H1 (cell line): Measurements from ENCODE around the gene AKIRIN2. TPM values are rescaled to one million over a fixed set of nuclear protein-coding genes. Genes with fewer than 3 reads are reported as not detected.

Experiments
- CTCF ChIA-PET: fragments of 300-600 bp; sonication (Branson Sonifier 250); formaldehyde crosslinking; loops from one replicate; lab custom pipeline; 2021; ENCODE audit not compliant: partially characterized antibody; lab: Charles Lee
- POLR2A ChIA-PET: fragments of 300-600 bp; sonication (Branson Sonifier 250); formaldehyde crosslinking; loops from one replicate; lab custom pipeline; 2021; ENCODE audit warnings: inconsistent platforms; ENCODE audit not compliant: partially characterized antibody; lab: Charles Lee
- DNase-seq, 2 experiments: peaks; one replicate each; pipeline versions ENCODE4 v3.0.0 to v3.0.0-alpha.2; 2010 to 2022; ENCODE audit warnings: low spot score in 2 of 2, low read depth in 1 of 2, mixed read lengths in 1 of 2
- FAIRE-seq: peaks from 2 replicates; lab custom pipeline; 2011; peaks lifted over from hg19 to GRCh38; lab: Jason Lieb, UNC
- H2AFZ ChIP-seq: 2 replicates; pipeline ENCODE4 v1.8.1; 2012; ENCODE audit warnings: low read length, inconsistent platforms
- H2AK5ac ChIP-seq: 2 replicates; pipeline ENCODE4 v1.6.1; 2013; ENCODE audit warnings: low read depth, low read length
- H2BK120ac ChIP-seq: replicated peaks from 2 replicates; pipeline ENCODE3; 2013; ENCODE audit warnings: low read depth, low read length, inconsistent platforms
- H2BK12ac ChIP-seq: 2 replicates; pipeline ENCODE4 v1.6.1; 2013; ENCODE audit warnings: low read depth, low read length
- H2BK15ac ChIP-seq: 2 replicates; pipeline ENCODE4 v1.6.1; 2013; ENCODE audit warnings: low read length
- H2BK20ac ChIP-seq: 2 replicates; pipeline ENCODE4 v1.6.1; 2013; ENCODE audit warnings: low read length
- H2BK5ac ChIP-seq: 2 replicates; pipeline ENCODE4 v1.6.1; 2013; ENCODE audit warnings: low read depth, low read length
- H3K14ac ChIP-seq: 2 replicates; pipeline ENCODE4 v1.6.1; 2013; ENCODE audit warnings: inconsistent platforms; ENCODE audit not compliant: insufficient read length
- H3K18ac ChIP-seq: 2 replicates; pipeline ENCODE4 v1.6.1; 2013; ENCODE audit warnings: low read length; ENCODE audit errors: extremely low read depth
- H3K23ac ChIP-seq: 2 replicates; pipeline ENCODE4 v1.6.1; 2013; ENCODE audit warnings: inconsistent platforms; ENCODE audit not compliant: insufficient read length
- H3K23me2 ChIP-seq: 2 replicates; pipeline ENCODE4 v1.6.1; 2013; ENCODE audit warnings: low read depth, low read length
- H3K27ac ChIP-seq: 2 replicates; pipeline ENCODE4 v1.6.1; 2011; ENCODE audit warnings: low read depth, low read length, inconsistent platforms
- H3K27me3 ChIP-seq, 4 experiments: replicated peaks in 1 of 4; 1 replicate in 1 of 4; 2 replicates in 3 of 4; pipeline versions ENCODE4 v1.6.1 to v1.8.1; 2011 to 2013; ENCODE audit warnings: low read length in 3 of 4, mild to moderate bottlenecking in 3 of 4, inconsistent platforms in 2 of 4, mixed read lengths in 2 of 4, moderate library complexity in 1 of 4; ENCODE audit not compliant: control insufficient read depth in 3 of 4, insufficient read depth in 3 of 4; ENCODE audit errors: extremely low read depth in 1 of 4
- H3K36me3 ChIP-seq, 4 experiments: 2 replicates each; pipeline versions ENCODE4 v1.6.1 to v1.8.1; 2011 to 2013; ENCODE audit warnings: mild to moderate bottlenecking in 4 of 4, low read length in 3 of 4, moderate library complexity in 2 of 4, control low read depth in 1 of 4, inconsistent platforms in 1 of 4; ENCODE audit not compliant: insufficient read depth in 4 of 4, control insufficient read depth in 2 of 4
- H3K4ac ChIP-seq: replicated peaks from 2 replicates; pipeline ENCODE3; 2013; ENCODE audit warnings: low read length, low read depth, mixed read lengths, inconsistent platforms; ENCODE audit not compliant: insufficient read length
- H3K4me1 ChIP-seq, 4 experiments: replicated peaks in 1 of 4; 1 replicate in 1 of 4; 2 replicates in 3 of 4; pipeline versions ENCODE4 v1.6.1 to v1.8.1; 2011 to 2013; ENCODE audit warnings: low read length in 3 of 4, inconsistent platforms in 2 of 4, mixed read lengths in 1 of 4; ENCODE audit not compliant: insufficient read depth in 4 of 4, control insufficient read depth in 3 of 4
- H3K4me2 ChIP-seq, 2 experiments: 2 replicates each; pipeline versions ENCODE4 v1.6.1 to v1.8.1; 2011 to 2013; ENCODE audit warnings: low read depth in 2 of 2, low read length in 2 of 2, control low read depth in 1 of 2, inconsistent platforms in 1 of 2, mild to moderate bottlenecking in 1 of 2; ENCODE audit not compliant: insufficient read depth in 1 of 2
- H3K4me3 ChIP-seq, 4 experiments: fragments of 200-600, 300-600 bp in 1 of 4; sonication (generic), shearing (Covaris generic), sonication (Bioruptor Twin) in 1 of 4; 2 replicates each; pipeline versions ENCODE4 v1.5.1 to v1.8.1; 2011 to 2016; ENCODE audit warnings: low read length in 4 of 4, low read depth in 3 of 4, control low read depth in 2 of 4, inconsistent platforms in 2 of 4, mild to moderate bottlenecking in 2 of 4, mixed read lengths in 1 of 4, moderate library complexity in 1 of 4; ENCODE audit not compliant: insufficient read depth in 2 of 4; ENCODE audit errors: extremely low read depth in 1 of 4
- H3K56ac ChIP-seq: replicated peaks from 2 replicates; pipeline ENCODE3; 2013; ENCODE audit warnings: low read depth, mild to moderate bottlenecking, mixed read lengths, low read length, inconsistent platforms; ENCODE audit not compliant: insufficient read length
- H3K79me1 ChIP-seq: 2 replicates; pipeline ENCODE4 v1.6.1; 2013; ENCODE audit warnings: low read depth, low read length, control low read depth
- H3K79me2 ChIP-seq, 2 experiments: 2 replicates each; pipeline versions ENCODE4 v1.6.1 to v1.8.1; 2012 to 2013; ENCODE audit warnings: low read length in 2 of 2, mild to moderate bottlenecking in 2 of 2, inconsistent platforms in 1 of 2; ENCODE audit not compliant: insufficient read depth in 2 of 2, control insufficient read depth in 1 of 2
- H3K9ac ChIP-seq, 4 experiments: replicated peaks in 1 of 4; 1 replicate in 1 of 4; 2 replicates in 3 of 4; pipeline versions ENCODE4 v1.6.1 to v1.8.1; 2011 to 2013; ENCODE audit warnings: low read depth in 3 of 4, low read length in 3 of 4, control low read depth in 2 of 4, mild to moderate bottlenecking in 2 of 4, moderate library complexity in 2 of 4, inconsistent platforms in 1 of 4; ENCODE audit errors: extremely low read depth in 1 of 4
- H3K9me3 ChIP-seq, 2 experiments: 2 replicates each; pipeline versions ENCODE4 v1.6.1 to v1.8.1; 2012 to 2013; ENCODE audit warnings: mild to moderate bottlenecking in 2 of 2, moderate library complexity in 2 of 2, control low read depth in 1 of 2, inconsistent platforms in 1 of 2, low read depth in 1 of 2, low read length in 1 of 2, mixed read lengths in 1 of 2; ENCODE audit not compliant: insufficient read depth in 2 of 2
- H4K20me1 ChIP-seq, 2 experiments: replicated peaks in 1 of 2; 2 replicates each; pipeline versions ENCODE3 to v1.8.1; 2011 to 2013; ENCODE audit warnings: inconsistent platforms in 2 of 2, low read length in 2 of 2, mild to moderate bottlenecking in 1 of 2; ENCODE audit not compliant: insufficient read depth in 2 of 2, control insufficient read depth in 1 of 2
- H4K5ac ChIP-seq: 2 replicates; pipeline ENCODE4 v1.6.1; 2013; ENCODE audit warnings: low read length, low read depth, mixed read lengths, inconsistent platforms; ENCODE audit not compliant: insufficient read length
- H4K8ac ChIP-seq: 2 replicates; pipeline ENCODE4 v1.8.0; 2013; ENCODE audit warnings: mild to moderate bottlenecking, moderate library complexity, low read length, inconsistent platforms; ENCODE audit not compliant: insufficient read depth; ENCODE audit errors: extremely low read depth
- H4K91ac ChIP-seq: replicated peaks from 2 replicates; pipeline ENCODE3; 2013; ENCODE audit warnings: low read length, mixed read lengths, inconsistent platforms; ENCODE audit not compliant: insufficient read length
- ASH2L ChIP-seq: fragments of 200-600, 300-600 bp; sonication (generic); IDR thresholded peaks from one replicate; pipeline ENCODE4 v1.7.1; 2017; ENCODE audit warnings: low read length
- BACH1 ChIP-seq: IDR thresholded peaks from 2 replicates; pipeline ENCODE4 v1.6.1; 2012; ENCODE audit warnings: low read length, improper control_type of control experiment
- CBX5 ChIP-seq: fragments of 300-800, 300-1000 bp; sonication (generic); IDR thresholded peaks from 2 replicates; pipeline ENCODE4 v1.7.1; 2016; ENCODE audit warnings: antibody characterized with exemption, low read length, low read depth
- GABPA ChIP-seq: IDR thresholded peaks from 2 replicates; pipeline ENCODE4 v1.6.1; 2011; ENCODE audit warnings: mild to moderate bottlenecking, low read length, moderate library complexity, borderline replicate concordance; ENCODE audit not compliant: insufficient read depth
- GTF2F1 ChIP-seq: IDR thresholded peaks from 2 replicates; pipeline ENCODE4 v1.6.1; 2012; ENCODE audit warnings: low read depth, low read length, improper control_type of control experiment, borderline replicate concordance
- KDM1A ChIP-seq: fragments of 200-600, 300-600 bp; sonication (generic); IDR thresholded peaks from 2 replicates; pipeline ENCODE4 v1.7.1; 2016; ENCODE audit warnings: mild to moderate bottlenecking, low read length, borderline replicate concordance
- NRF1 ChIP-seq: IDR thresholded peaks from 2 replicates; pipeline ENCODE4 v1.6.1; 2011; ENCODE audit warnings: mild to moderate bottlenecking, low read depth, low read length, improper control_type of control experiment
- PHF8 ChIP-seq: fragments of 200-600 bp; sonication (generic); conservative IDR thresholded peaks from 2 replicates; pipeline ENCODE4 v1.7.1; 2012; ENCODE audit warnings: low read depth, mild to moderate bottlenecking, inconsistent platforms, low read length, moderate library complexity
- SAP30 ChIP-seq: fragments of 300-600 bp; sonication (generic); IDR thresholded peaks from 2 replicates; pipeline ENCODE4 v1.7.1; 2012; ENCODE audit warnings: low read length, moderate library complexity, mild to moderate bottlenecking, inconsistent platforms; ENCODE audit not compliant: insufficient read depth, insufficient replicate concordance
- SP4 ChIP-seq: IDR thresholded peaks from 2 replicates; pipeline ENCODE4 v1.6.1; 2012; ENCODE audit warnings: low read length, inconsistent platforms
- TCF12 ChIP-seq: IDR thresholded peaks from 2 replicates; pipeline ENCODE4 v1.6.1; 2011; ENCODE audit warnings: low read depth, mild to moderate bottlenecking, low read length
- YY1 ChIP-seq: IDR thresholded peaks from 2 replicates; pipeline ENCODE4 v1.6.1; 2011; ENCODE audit warnings: low read depth, mild to moderate bottlenecking, low read length
- WGBS, 2 experiments: shearing (Covaris generic) in 1 of 2; methylation state at CpG; one replicate each; pipeline versions ENCODE4 v1.1.6 to v1.1.7; 2013 to 2015; ENCODE audit warnings: low lambda C conversion rate in 2 of 2, mixed read lengths in 2 of 2, inconsistent platforms in 1 of 2, low coverage in 1 of 2, missing lambda C conversion rate in 1 of 2; ENCODE audit not compliant: insufficient replicate concordance in 2 of 2, insufficient coverage in 1 of 2, insufficient read length in 1 of 2; ENCODE audit errors: extremely low coverage in 1 of 2, missing lambda C conversion rate in 1 of 2; 5-methylcytosine and 5-hydroxymethylcytosine counted together
- polyA plus RNA-seq, 7 experiments: library from polyadenylated mRNA; depleted of rRNA in 3 of 7; stranded (reverse) in 5 of 7; unstranded in 2 of 7; fragments of >200 nt in 5 of 7; fragments of 200-250 nt in 2 of 7; gene quantifications; 1 replicate in 5 of 7; 2 replicates in 1 of 7; 4 replicates in 1 of 7; pipeline versions ENCODE4 v1.2.1 to v1.2.3, GENCODE V29; 2011 to 2013; ENCODE audit warnings: missing spikeins in 2 of 7, mixed read lengths in 2 of 7
- total RNA-seq: library from RNA; stranded (reverse); fragmentation: NEBNext Ultra II Directional; extraction: Animal tissue kit (Norgen Biotek cat#: 25700); gene quantifications from 2 replicates; pipeline ENCODE4 v1.2.1, GENCODE V29; 2021
- TF ChIP-seq, protein P1 (sequence below): IDR thresholded peaks from 2 replicates; pipeline ENCODE4 v1.6.1; 2011; ENCODE audit warnings: low read depth, mild to moderate bottlenecking, low read length; ENCODE audit not compliant: insufficient read depth

The AKIRIN2 gene
- total and polyA plus RNA-seq, 2 of the 8 experiments (the other 6 are each of a cell fraction or from before 2014, with no cell fraction given): 35.6 to 75.3 TPM

DNA sequence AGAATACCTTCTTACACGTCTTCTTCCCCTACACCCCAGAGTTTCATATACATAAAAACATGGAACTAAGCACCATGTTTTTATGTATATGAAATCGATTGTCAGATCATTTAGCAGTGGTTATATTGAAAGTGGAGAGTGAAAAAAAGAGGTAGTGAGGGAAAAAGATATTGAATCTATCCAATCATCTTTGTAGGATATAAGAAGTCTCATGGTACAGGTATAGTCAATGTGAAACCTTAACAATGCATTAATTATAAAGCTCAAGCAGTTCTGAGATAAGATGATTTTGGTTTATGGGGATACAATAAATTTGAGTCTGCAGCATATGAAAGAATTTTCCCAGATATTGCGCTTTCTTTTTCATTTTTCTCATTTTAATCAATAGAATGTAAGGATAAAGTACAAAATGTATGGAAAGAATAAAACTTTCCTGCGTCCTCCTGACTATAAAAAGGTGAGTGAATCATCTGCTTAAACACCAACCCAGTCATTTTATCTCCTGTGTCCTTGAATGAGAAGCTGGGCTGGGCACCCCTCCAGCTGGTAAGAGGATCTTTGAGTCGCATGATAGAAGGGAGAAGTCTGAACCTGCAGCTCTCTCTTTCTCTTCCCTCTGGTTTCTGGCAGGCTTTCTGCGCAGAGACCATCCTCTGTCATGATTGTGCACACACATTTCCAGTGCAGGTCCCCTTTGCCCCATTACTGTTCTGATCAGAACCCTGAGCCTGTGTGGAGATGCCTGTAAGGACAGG is 28.1 kb upstream of the AKIRIN2 start:
- H3K36me3 ChIP-seq: no peaks in the 10 kb centered on the region
- DNase-seq: no peak
- no peak overlapping the region for H2BK120ac ChIP-seq
- no peak overlapping the region for H3K4me3 ChIP-seq
- H2BK20ac ChIP-seq: no peak overlapping the region
- no peak overlapping the region for H3K4me2 ChIP-seq
- POLR2A ChIA-PET: interaction anchor here (0.6 to 1.9 kb wide), 3 partner anchors 28 to 209 kb away, joined by 3 to 8 read pairs (median 3); partner anchors contain the start of gene AKIRIN2
- WGBS, 2 experiments: 92% methylated on average over 5 of the region's 6 CpGs; no CpG with 5 or more reads in 1 of the 2 experiments
- no peak overlapping the region for H3K4ac ChIP-seq
- H3K9me3 ChIP-seq: no peaks in the 10 kb centered on the region
- H2AFZ ChIP-seq: peak overlapping the region; percentile 60; the same call in 1 of the 2 replicates
- H3K9ac ChIP-seq: no peak overlapping the region
- no peak overlapping the region for H3K27ac ChIP-seq
- H3K79me2 ChIP-seq: no peaks in the 10 kb centered on the region
- no peak overlapping the region for H4K91ac ChIP-seq
- CTCF ChIA-PET: interaction anchor here (1.3 kb wide), 1 partner anchor 11 kb away, joined by 3 read pairs; no protein-coding TSS in a partner anchor
- H4K8ac ChIP-seq: no peak overlapping the region; the same call in 1 of the 2 replicates
- no peak overlapping the region for H2AK5ac ChIP-seq
- no peak overlapping the region for H3K18ac ChIP-seq
- no peak overlapping the region for H2BK12ac ChIP-seq
- H4K20me1 ChIP-seq: no peaks in the 10 kb centered on the region
- H3K79me1 ChIP-seq: no peaks in the 10 kb centered on the region
- H3K23me2 ChIP-seq: no peaks in the 10 kb centered on the region
- no peak for FAIRE-seq
- H3K4me1 ChIP-seq: no peaks in the 10 kb centered on the region
- H2BK5ac ChIP-seq: no peak overlapping the region
- H3K27me3 ChIP-seq: no peaks in the 10 kb centered on the region
- H2BK15ac ChIP-seq: no peak overlapping the region
- H3K56ac ChIP-seq: no peak overlapping the region
- H4K5ac ChIP-seq: no peak overlapping the region
- H3K14ac ChIP-seq: no peak overlapping the region
- no peak overlapping the region for H3K23ac ChIP-seq
- TF ChIP-seq KDM1A (no peak), BACH1 (no peak), NRF1 (no peak), GTF2F1 (no peak), SP4 (no peak), PHF8 (no peak), GABPA (no peak), SAP30 (no peak), TCF12 (no peak), ASH2L (no peak), YY1 (no peak), CBX5 (no peak)
- TF ChIP-seq, protein P1, sequence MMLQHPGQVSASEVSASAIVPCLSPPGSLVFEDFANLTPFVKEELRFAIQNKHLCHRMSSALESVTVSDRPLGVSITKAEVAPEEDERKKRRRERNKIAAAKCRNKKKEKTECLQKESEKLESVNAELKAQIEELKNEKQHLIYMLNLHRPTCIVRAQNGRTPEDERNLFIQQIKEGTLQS: no peak
